ENCODE measurements around the gene SPSB4. TPM values are rescaled to one million over a fixed set of nuclear protein-coding genes. Genes with fewer than 3 reads are reported as not detected.

Gene SPSB4
- total RNA-seq: 66.4 and 82.2 TPM in 2 replicates
- polyA plus RNA-seq: 57.0 and 58.3 TPM in 2 replicates

DNA sequence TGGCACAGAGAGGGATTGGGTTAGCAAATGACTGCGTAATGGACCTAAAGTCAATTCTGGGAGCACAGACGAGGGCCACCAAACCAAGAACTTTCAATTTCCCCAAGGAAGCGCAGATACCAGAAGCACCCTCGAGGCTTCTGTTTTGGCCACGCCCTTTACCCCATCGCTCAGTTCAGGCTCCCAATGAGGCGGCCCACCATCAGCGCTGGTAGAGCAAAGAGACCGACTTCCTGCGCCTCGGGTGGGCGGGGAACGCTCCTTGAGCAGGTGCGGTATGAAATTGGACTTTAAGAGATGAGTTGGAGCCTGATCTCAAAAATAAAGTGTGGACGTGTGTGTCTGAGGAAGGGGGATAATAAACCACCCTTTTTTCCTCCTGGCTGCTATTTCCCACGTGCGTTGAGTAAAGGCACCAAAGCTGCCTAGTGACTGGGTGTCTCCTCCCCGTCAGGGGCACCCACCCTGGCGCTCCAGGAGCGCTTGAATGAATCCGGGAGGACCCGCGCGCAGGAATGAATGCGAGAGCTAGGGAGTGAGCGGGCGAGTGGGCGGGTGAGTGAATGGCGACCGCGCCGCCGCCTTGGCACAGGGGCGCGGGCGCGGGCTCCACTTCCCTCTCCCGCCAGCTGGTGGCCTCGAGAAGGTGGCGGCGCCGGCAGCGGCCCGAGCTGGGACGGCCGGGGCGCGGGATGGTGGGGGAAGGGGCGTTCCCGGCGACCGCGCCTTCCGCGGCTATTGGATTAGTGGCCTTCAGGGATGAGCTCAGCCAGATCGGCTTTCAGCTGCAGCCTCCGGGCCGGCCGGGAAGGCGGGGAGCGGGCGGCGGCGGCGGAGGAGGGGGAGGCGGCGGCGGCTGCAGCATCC lies at the start of gene SPSB4:
SPSB4 (plus strand) TSS at position 772 of the 867 bp plus-strand sequence. CDS start 14,758 bp downstream, outside the sequence.
- TF ChIP-seq, protein P1, sequence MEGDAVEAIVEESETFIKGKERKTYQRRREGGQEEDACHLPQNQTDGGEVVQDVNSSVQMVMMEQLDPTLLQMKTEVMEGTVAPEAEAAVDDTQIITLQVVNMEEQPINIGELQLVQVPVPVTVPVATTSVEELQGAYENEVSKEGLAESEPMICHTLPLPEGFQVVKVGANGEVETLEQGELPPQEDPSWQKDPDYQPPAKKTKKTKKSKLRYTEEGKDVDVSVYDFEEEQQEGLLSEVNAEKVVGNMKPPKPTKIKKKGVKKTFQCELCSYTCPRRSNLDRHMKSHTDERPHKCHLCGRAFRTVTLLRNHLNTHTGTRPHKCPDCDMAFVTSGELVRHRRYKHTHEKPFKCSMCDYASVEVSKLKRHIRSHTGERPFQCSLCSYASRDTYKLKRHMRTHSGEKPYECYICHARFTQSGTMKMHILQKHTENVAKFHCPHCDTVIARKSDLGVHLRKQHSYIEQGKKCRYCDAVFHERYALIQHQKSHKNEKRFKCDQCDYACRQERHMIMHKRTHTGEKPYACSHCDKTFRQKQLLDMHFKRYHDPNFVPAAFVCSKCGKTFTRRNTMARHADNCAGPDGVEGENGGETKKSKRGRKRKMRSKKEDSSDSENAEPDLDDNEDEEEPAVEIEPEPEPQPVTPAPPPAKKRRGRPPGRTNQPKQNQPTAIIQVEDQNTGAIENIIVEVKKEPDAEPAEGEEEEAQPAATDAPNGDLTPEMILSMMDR (IDR thresholded peaks at IDR 0.05; ENCODE audit: low read depth, low read length): no peak
- Histone ChIP-seq H3K4me3 (peak within 1 kb of the TSS; percentile 86), H3K9me3 (ENCODE audit: low read depth) (no peaks in the 10 kb centered on the region), H3K36me3 (no peaks in the 10 kb centered on the region), H3K27ac (peak within 1 kb of the TSS; percentile 78), H3K4me1 (ENCODE audit: low read depth) (peaks cover 20% of the 10 kb centered on the region), H3K27me3 (peaks cover 7% of the 10 kb centered on the region)
- peak; percentile 41 to 95 for DNase-seq (ENCODE audit: low read depth in 1 of 2, low spot score in 1 of 2)

DNA sequence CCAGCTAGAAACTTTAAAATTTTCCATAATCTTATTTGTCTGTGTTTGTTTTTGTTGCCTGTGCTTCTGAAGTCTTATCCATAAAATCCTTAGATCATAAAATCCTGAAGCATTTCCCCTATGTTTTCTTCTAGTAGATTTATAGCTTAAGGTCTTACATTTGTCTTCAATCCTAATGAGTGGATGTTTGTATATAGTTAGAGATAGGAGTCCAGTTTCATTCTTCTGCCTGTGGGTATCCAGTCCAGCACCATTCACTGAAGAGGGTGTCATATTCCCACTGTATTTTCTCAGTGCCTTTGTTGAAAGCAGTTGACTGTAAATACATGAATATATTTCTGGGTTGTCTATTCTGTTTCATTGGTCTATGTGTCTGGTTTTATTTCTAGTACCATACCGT lies 44.8 kb upstream of the SPSB4 start:
- H3K36me3 ChIP-seq: no peaks in the 10 kb centered on the region
- no peaks in the 10 kb centered on the region for H3K4me1 ChIP-seq (ENCODE audit: low read depth)
- no peaks in the 10 kb centered on the region for H3K9me3 ChIP-seq (ENCODE audit: low read depth)
- no peak for DNase-seq (ENCODE audit: low read depth in 1 of 2, low spot score in 1 of 2)
- H3K4me3 ChIP-seq: no peak overlapping the region
- H3K27me3 ChIP-seq: no peaks in the 10 kb centered on the region
- TF ChIP-seq, protein P1 (IDR thresholded peaks at IDR 0.05; ENCODE audit: low read depth, low read length): no peak
- no peak overlapping the region for H3K27ac ChIP-seq

DNA sequence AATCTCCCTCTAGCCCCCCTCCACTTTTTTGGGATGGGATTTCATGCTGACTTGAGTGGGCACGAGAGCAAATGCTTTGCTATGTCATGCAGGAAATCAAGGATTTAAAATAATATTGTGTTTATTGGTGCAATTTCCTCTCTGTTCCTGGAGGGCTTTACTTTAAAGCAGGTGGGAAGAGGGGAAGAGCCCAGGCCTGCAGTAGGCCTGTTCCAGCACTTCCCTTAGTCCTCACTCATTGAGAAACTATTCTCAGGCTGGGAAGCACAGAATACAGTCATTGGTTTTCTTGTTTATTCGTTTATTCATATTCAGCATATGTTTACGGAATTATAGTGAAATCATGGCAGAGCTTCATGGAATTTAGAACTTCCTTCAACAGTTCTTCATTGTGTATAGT lies 41.7 kb upstream of the SPSB4 start:
- DNase-seq (ENCODE audit: low read depth in 1 of 2, low spot score in 1 of 2): no peak
- no peaks in the 10 kb centered on the region for H3K36me3 ChIP-seq
- TF ChIP-seq, protein P1 (IDR thresholded peaks at IDR 0.05; ENCODE audit: low read depth, low read length): no peak
- H3K4me3 ChIP-seq: no peak overlapping the region
- no peaks in the 10 kb centered on the region for H3K9me3 ChIP-seq (ENCODE audit: low read depth)
- no peaks in the 10 kb centered on the region for H3K4me1 ChIP-seq (ENCODE audit: low read depth)
- H3K27ac ChIP-seq: no peak overlapping the region
- H3K27me3 ChIP-seq: no peaks in the 10 kb centered on the region

DNA sequence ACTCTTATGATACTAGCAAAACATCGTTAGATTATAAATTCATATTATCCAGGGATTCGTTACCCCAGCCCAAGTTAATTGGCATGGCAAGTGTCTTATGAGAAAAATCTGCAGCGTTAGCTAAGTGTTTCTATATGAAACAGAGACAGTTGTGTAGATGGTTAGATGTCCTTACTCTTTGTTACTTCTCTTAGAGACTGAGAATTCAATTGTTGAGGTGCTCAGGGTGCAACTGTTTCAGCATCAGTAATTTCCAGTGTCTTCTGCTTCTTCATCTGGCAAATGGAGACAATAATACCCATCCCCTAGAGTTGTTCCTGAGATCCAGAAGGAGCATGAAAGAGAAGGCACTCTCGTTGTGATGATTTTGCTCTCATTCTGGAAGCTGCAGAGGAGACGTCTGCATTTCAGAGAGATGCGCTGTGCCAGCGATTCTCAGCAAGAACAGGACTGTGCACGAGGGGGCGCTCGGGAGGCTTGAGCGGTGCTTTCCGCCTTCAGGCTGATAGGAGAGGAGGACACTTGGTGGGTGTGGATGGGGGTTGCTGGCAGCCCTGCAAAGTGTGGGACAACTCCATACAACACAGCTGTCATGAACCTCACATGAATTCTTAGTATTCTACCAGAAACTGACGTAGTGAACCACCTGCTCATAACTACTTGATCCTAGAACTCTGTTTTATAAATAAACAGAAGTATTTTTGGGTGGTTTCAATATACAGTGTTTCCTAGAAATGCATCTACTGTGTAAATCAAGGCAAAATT lies 39.7 kb upstream of the SPSB4 start:
- Histone ChIP-seq H3K27ac (no peak overlapping the region), H3K9me3 (ENCODE audit: low read depth) (no peaks in the 10 kb centered on the region), H3K36me3 (no peaks in the 10 kb centered on the region), H3K4me1 (ENCODE audit: low read depth) (no peaks in the 10 kb centered on the region), H3K4me3 (no peak overlapping the region), H3K27me3 (no peaks in the 10 kb centered on the region)
- TF ChIP-seq, protein P1 (IDR thresholded peaks at IDR 0.05; ENCODE audit: low read depth, low read length): peak; percentile 86
- peak; percentile 67 to 91 for DNase-seq (ENCODE audit: low read depth in 1 of 2, low spot score in 1 of 2)

DNA sequence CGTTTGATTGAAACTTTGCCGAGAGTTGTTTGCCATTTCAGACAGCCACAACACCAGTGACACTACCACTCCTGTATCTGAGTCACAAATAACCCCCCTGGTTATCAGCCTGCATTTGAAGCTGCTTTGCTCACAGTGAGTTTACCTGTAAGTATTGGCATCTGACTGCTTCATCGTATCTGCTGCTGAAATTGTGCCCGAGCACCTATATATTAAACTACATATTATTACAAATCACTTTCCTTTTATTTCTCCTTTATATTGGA lies 39.2 kb upstream of the SPSB4 start:
- H3K27me3 ChIP-seq: no peaks in the 10 kb centered on the region
- no peaks in the 10 kb centered on the region for H3K9me3 ChIP-seq (ENCODE audit: low read depth)
- H3K27ac ChIP-seq: no peak overlapping the region
- no peak overlapping the region for H3K4me3 ChIP-seq
- H3K4me1 ChIP-seq (ENCODE audit: low read depth): no peaks in the 10 kb centered on the region
- TF ChIP-seq, protein P1 (IDR thresholded peaks at IDR 0.05; ENCODE audit: low read depth, low read length): no peak
- DNase-seq (ENCODE audit: low read depth in 1 of 2, low spot score in 1 of 2): no peak
- H3K36me3 ChIP-seq: no peaks in the 10 kb centered on the region

All from cardiac muscle cell (in vitro differentiated cells and primary cell).